HCT116 (cell line): Measurements from ENCODE around the gene UGT2A2.
"Not testable (repeated sequence)": the region's sequence is repeated elsewhere in the genome, so short reads cannot be mapped to it uniquely, and the experiment has no call there.

Experiments used
- CTCF ChIP-seq, 3 experiments: fragments of 200-600 bp in 1 of 3; sonication (generic) in 1 of 3; IDR thresholded peaks in 2 of 3; conservative IDR thresholded peaks in 1 of 3; 2 replicates each; pipeline ENCODE4 v1.5.1; 2012 to 2017; ENCODE audit warnings: low read depth in 2 of 3, low read length in 2 of 3, antibody characterized with exemption in 1 of 3, borderline replicate concordance in 1 of 3, control low read depth in 1 of 3, mild to moderate bottlenecking in 1 of 3, mixed read lengths in 1 of 3, mixed run types in 1 of 3, moderate library complexity in 1 of 3; ENCODE audit not compliant: insufficient read depth in 1 of 3
- EZH2 ChIP-seq: fragments of 200-600 bp; sonication (generic); IDR thresholded peaks from 2 replicates; pipeline ENCODE4 v1.6.1; 2017; ENCODE audit warnings: antibody characterized with exemption, mixed run types
- EZH2phosphoT487 ChIP-seq: fragments of 200-600 bp; IDR thresholded peaks from 2 replicates; pipeline ENCODE4 v1.6.1; 2018; ENCODE audit warnings: antibody characterized with exemption, borderline replicate concordance
- FOSL1 ChIP-seq: IDR thresholded peaks from 2 replicates; pipeline ENCODE4 v1.6.1; 2012; ENCODE audit warnings: low read depth
- JUND ChIP-seq: IDR thresholded peaks from 2 replicates; pipeline ENCODE4 v1.6.1; 2012
- POLR2A ChIP-seq: IDR thresholded peaks from 2 replicates; pipeline ENCODE4 v1.7.0; 2011; ENCODE audit warnings: borderline replicate concordance; ENCODE audit not compliant: insufficient read depth, insufficient read length; ENCODE audit errors: extremely low read depth
- RAD21 ChIP-seq: IDR thresholded peaks from 2 replicates; pipeline ENCODE4 v1.6.1; 2012; ENCODE audit warnings: low read depth, mild to moderate bottlenecking
- REST ChIP-seq: IDR thresholded peaks from 2 replicates; pipeline ENCODE4 v1.6.1; 2012; ENCODE audit warnings: low read depth
- SIN3A ChIP-seq: IDR thresholded peaks from 2 replicates; pipeline ENCODE4 v1.6.1; 2012; ENCODE audit warnings: low read depth
- SRF ChIP-seq: IDR thresholded peaks from 2 replicates; pipeline ENCODE4 v1.6.1; 2012; ENCODE audit warnings: low read depth
- TF ChIP-seq, protein P1 (sequence below): IDR thresholded peaks from 2 replicates; pipeline ENCODE4 v1.6.1; 2012

GRCh38 chr4:69661130-69661803 lies 21.8 kb upstream of the UGT2A2 start:
- TF ChIP-seq SRF; REST; CTCF (IDR thresholded peaks at IDR 0.05 in 2 of 3, conservative IDR thresholded peaks at IDR 0.05 in 1 of 3; ENCODE audit: borderline replicate concordance in 1 of 3, insufficient read depth in 1 of 3, low read depth in 2 of 3, low read length in 2 of 3); FOSL1; EZH2phosphoT487; POLR2A; EZH2; JUND; SIN3A; RAD21: not testable (repeated sequence)
- TF ChIP-seq, protein P1, sequence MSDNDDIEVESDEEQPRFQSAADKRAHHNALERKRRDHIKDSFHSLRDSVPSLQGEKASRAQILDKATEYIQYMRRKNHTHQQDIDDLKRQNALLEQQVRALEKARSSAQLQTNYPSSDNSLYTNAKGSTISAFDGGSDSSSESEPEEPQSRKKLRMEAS = not testable (repeated sequence)
